Tibial nerve (tissue), 4 donors: ENCODE measurements around the gene P4HA1. TPM values are rescaled to one million over a fixed set of nuclear protein-coding genes. Genes with fewer than 3 reads are reported as not detected.

Source experiments
- DNase-seq, 2 donors: peaks; one replicate each; pipeline ENCODE4 v3.0.0-alpha.2; 2019; ENCODE audit warnings: low spot score in 2 of 2
- H3K27ac ChIP-seq, 4 donors: fragments of 200-600 bp; sonication (generic) in 3 of 4; one replicate each; pipeline ENCODE4 v1.5.1; 2017 to 2019; ENCODE audit warnings: mild to moderate bottlenecking in 1 of 4
- H3K27me3 ChIP-seq, 2 donors: fragments of 200-600 bp; sonication (generic) in 1 of 2; one replicate each; pipeline versions ENCODE4 v1.5.1 to v1.6.0; 2017 to 2019
- H3K36me3 ChIP-seq, 3 donors: fragments of 200-600 bp; sonication (generic); one replicate each; pipeline ENCODE4 v1.5.1; 2018 to 2019
- H3K4me1 ChIP-seq, 4 donors: fragments of 200-600 bp; sonication (generic) in 3 of 4; one replicate each; pipeline ENCODE4 v1.5.1; 2017 to 2019
- H3K4me3 ChIP-seq, 4 donors: fragments of 200-600 bp; sonication (generic) in 3 of 4; one replicate each; pipeline ENCODE4 v1.5.1; 2017 to 2019; ENCODE audit warnings: mild to moderate bottlenecking in 1 of 4, moderate library complexity in 1 of 4
- H3K9me3 ChIP-seq, 4 donors: fragments of 200-600 bp; sonication (generic) in 3 of 4; one replicate each; pipeline ENCODE4 v1.5.1; 2017 to 2019
- EP300 ChIP-seq, 2 donors: sonication (generic); formaldehyde crosslinking; IDR thresholded peaks; one replicate each; pipeline ENCODE4 v1.6.1; 2017; ENCODE audit warnings: antibody characterized with exemption in 2 of 2, mild to moderate bottlenecking in 1 of 2
- POLR2A ChIP-seq, 2 donors: fragments of 450-650 bp; IDR thresholded peaks; one replicate each; pipeline ENCODE4 v1.6.1; 2017; ENCODE audit warnings: antibody characterized with exemption in 2 of 2, mild to moderate bottlenecking in 2 of 2, moderate library complexity in 2 of 2
- WGBS, 2 donors: methylation state at CpG; one replicate each; pipeline ENCODE4 v1.1.5; 2018; 5-methylcytosine and 5-hydroxymethylcytosine counted together
- small RNA-seq: library from RNA; depleted of rRNA; stranded (forward); fragments of <200 nt; gene quantifications from one replicate; pipeline ENCODE3, GENCODE V24; 2016
- total RNA-seq, 4 donors: library from RNA; depleted of rRNA; stranded (reverse); fragments of >200 nt; gene quantifications; one replicate each; pipeline ENCODE4 v1.1.0, GENCODE V29; 2016
- TF ChIP-seq, protein P1 (sequence below), 5 experiments: fragments of 200-600 bp in 3 of 5; fragments of 450-650 bp in 2 of 5; sonication (generic) in 3 of 5; IDR thresholded peaks; one replicate each; pipeline ENCODE4 v1.5.1; 2016 to 2019; ENCODE audit warnings: antibody characterized with exemption in 5 of 5, mild to moderate bottlenecking in 3 of 5, moderate library complexity in 2 of 5

The P4HA1 gene
- total RNA-seq, 4 donors from 2014 or later: 24.9 to 40.0 (median 30.1) TPM

DNA sequence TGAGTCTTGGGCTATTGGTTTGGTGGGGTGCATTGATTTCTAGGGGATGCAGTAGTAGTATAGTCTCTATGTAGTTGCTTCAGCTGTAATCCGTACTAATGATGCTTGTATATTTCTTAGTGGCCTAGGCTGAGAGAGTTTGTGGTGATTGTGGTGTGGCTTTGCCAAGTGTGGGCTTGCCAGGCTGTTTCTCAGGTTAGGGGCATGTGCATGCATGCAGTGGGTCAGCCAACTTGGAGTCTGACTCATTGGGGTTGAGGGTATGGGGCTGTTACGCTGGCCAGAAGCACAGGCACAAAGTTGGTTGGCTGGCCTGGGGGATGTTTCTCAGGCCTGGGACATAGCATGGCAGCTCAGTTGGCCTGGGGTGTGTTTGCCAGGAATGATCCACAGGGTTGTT is 116.3 kb downstream of the P4HA1 start:
- WGBS, 2 donors: 87 to 100% methylated on average over 2 of the region's 2 CpGs
- TF ChIP-seq, protein P1, sequence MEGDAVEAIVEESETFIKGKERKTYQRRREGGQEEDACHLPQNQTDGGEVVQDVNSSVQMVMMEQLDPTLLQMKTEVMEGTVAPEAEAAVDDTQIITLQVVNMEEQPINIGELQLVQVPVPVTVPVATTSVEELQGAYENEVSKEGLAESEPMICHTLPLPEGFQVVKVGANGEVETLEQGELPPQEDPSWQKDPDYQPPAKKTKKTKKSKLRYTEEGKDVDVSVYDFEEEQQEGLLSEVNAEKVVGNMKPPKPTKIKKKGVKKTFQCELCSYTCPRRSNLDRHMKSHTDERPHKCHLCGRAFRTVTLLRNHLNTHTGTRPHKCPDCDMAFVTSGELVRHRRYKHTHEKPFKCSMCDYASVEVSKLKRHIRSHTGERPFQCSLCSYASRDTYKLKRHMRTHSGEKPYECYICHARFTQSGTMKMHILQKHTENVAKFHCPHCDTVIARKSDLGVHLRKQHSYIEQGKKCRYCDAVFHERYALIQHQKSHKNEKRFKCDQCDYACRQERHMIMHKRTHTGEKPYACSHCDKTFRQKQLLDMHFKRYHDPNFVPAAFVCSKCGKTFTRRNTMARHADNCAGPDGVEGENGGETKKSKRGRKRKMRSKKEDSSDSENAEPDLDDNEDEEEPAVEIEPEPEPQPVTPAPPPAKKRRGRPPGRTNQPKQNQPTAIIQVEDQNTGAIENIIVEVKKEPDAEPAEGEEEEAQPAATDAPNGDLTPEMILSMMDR (IDR thresholded peaks at IDR 0.05): no peak
- TF ChIP-seq EP300 (IDR thresholded peaks at IDR 0.05) (no peak), POLR2A (IDR thresholded peaks at IDR 0.05) (no peak)

DNA sequence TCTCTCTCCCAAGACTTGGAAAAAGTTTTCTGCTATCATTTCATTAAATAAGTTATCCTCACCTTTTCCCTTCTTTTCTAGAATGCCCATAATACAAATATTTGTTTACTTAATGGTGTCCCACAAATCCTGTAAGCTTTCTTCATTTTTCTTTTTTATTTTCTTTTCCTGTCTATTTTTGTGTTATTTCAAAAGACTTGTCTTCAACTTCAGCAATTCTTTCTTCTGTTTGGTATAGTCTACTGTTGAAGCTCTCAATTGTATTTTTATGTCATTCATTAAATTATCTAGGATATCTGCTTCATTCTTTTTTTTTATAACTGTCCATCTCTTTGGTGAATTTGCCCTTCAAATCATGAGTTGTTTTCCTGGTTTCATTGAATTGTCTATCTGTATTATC is 117.0 kb downstream of the P4HA1 start:
- no peak overlapping the region for H3K27ac ChIP-seq
- no peak for TF ChIP-seq POLR2A (IDR thresholded peaks at IDR 0.05)
- TF ChIP-seq EP300 (IDR thresholded peaks at IDR 0.05): no peak
- TF ChIP-seq, protein P1 (IDR thresholded peaks at IDR 0.05): no peak
- no peak overlapping the region for H3K4me3 ChIP-seq
- no peaks in the 10 kb centered on the region for H3K27me3 ChIP-seq
- H3K9me3 ChIP-seq: peaks cover 0 to 72% (median 18%) of the 10 kb centered on the region in 4 donors
- no peaks in the 10 kb centered on the region for H3K36me3 ChIP-seq
- H3K4me1 ChIP-seq: no peaks in the 10 kb centered on the region
- no peak for DNase-seq

More for the DNA sequence above, 116.3 kb downstream of the P4HA1 start:
- no peaks in the 10 kb centered on the region for H3K27me3 ChIP-seq
- no peaks in the 10 kb centered on the region for H3K36me3 ChIP-seq
- no peak for DNase-seq
- H3K9me3 ChIP-seq: peaks cover 0 to 67% (median 17%) of the 10 kb centered on the region in 4 donors
- H3K27ac ChIP-seq: no peak overlapping the region
- H3K4me1 ChIP-seq: no peaks in the 10 kb centered on the region
- no peak overlapping the region for H3K4me3 ChIP-seq

DNA sequence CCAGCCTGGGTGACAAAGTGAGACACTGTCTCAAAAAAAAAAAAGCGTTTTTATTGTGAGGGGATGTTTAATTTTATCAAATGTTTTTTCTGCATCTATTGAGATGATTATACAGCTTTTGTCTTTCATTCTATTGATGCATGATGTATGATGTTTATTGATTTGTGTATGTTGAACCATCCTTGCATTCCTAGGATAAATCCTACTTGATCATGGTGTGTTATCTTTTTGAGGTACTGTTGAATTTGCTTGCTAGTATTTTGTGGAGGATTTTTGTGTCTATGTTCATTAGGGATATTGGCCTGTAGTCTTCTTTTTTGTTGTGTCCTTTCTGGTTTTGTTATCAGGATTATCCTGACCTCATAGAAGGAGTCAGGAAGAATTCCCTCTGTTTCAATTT is 119.8 kb downstream of the P4HA1 start:
- WGBS, 2 donors: 94 to 100% methylated on average over 1 of the region's 1 CpG
- no peak for DNase-seq
- H3K9me3 ChIP-seq: peaks cover 0 to 72% (median 16%) of the 10 kb centered on the region in 4 donors
- H3K27ac ChIP-seq: no peak overlapping the region
- no peaks in the 10 kb centered on the region for H3K36me3 ChIP-seq
- H3K4me1 ChIP-seq: no peaks in the 10 kb centered on the region
- no peak for TF ChIP-seq POLR2A (IDR thresholded peaks at IDR 0.05)
- TF ChIP-seq, protein P1 (IDR thresholded peaks at IDR 0.05): no peak
- no peak for TF ChIP-seq EP300 (IDR thresholded peaks at IDR 0.05)
- H3K4me3 ChIP-seq: no peak overlapping the region
- no peaks in the 10 kb centered on the region for H3K27me3 ChIP-seq

Small RNA genes lying within 50 kb of the gene (small RNA-seq; reads per million reads assigned to genes)
- gene RF00019: not detected
- gene SNORA11F: 1.0 reads per million, percentile 19 among the genes with 10 or more reads in this experiment

Other genes starting within 250 kb of the P4HA1 start
- not detected for gene OIT3, start 203.1 kb downstream of the P4HA1 start, total RNA-seq
- not detected for gene PLA2G12B, start 142.1 kb downstream of the P4HA1 start, total RNA-seq
- 10 to 100 TPM in 1 of 4 donors, 1 to 10 TPM in 3; 1.2 to 10.5 (median 4.2) TPM for gene NUDT13, start 13.6 kb upstream of the P4HA1 start, total RNA-seq
- gene ECD, start 71.1 kb upstream of the P4HA1 start, total RNA-seq: 10 to 100 TPM; 28.2 to 40.8 (median 29.7) TPM
- 10 to 100 TPM; 11.0 to 27.1 (median 25.0) TPM for gene FAM149B1, start 71.3 kb upstream of the P4HA1 start, total RNA-seq
- gene DNAJC9, start 150.4 kb upstream of the P4HA1 start, total RNA-seq: 10 to 100 TPM; 11.8 to 24.0 (median 15.2) TPM
- gene MRPS16, start 155.8 kb upstream of the P4HA1 start, total RNA-seq: 10 to 100 TPM; 32.0 to 34.7 (median 34.2) TPM